SIG-M5 (cell line): ENCODE measurements around the gene NPY4R2.
"Not testable (repeated sequence)": the region's sequence is repeated elsewhere in the genome, so short reads cannot be mapped to it uniquely, and the experiment has no call there.

ENCODE experiments used
- DNase-seq: peaks from one replicate; lab custom pipeline; 2025; lab: John Stamatoyannopoulos, UW

The NPY4R2 gene, protein sequence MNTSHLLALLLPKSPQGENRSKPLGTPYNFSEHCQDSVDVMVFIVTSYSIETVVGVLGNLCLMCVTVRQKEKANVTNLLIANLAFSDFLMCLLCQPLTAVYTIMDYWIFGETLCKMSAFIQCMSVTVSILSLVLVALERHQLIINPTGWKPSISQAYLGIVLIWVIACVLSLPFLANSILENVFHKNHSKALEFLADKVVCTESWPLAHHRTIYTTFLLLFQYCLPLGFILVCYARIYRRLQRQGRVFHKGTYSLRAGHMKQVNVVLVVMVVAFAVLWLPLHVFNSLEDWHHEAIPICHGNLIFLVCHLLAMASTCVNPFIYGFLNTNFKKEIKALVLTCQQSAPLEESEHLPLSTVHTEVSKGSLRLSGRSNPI

DNA sequence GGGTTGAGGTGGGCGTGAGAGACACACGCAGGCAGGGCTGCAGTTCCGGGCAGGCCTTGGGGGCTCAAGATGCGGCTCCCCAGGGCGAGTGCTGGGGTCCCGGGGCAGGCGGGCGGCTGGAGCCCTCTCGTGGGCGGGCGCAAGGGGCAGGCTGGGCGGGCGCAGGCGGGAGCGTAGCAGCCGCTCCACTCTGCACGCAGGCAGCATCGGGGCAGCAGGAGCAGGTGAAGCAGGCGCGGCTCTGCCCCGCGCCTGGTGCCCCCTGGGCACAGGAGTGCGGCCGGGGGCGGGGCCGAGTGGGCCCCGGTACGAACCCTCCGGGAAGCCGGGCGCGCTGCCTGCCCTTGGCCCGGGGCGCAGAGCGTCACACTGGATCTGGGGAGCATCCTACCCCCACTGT, at the start of gene NPY4R2:
TSS of gene NPY4R2 (plus strand) at position 188 of the 400 bp plus-strand sequence. CDS start 3,326 bp downstream, outside the sequence.
- not testable (repeated sequence) for DNase-seq

DNA sequence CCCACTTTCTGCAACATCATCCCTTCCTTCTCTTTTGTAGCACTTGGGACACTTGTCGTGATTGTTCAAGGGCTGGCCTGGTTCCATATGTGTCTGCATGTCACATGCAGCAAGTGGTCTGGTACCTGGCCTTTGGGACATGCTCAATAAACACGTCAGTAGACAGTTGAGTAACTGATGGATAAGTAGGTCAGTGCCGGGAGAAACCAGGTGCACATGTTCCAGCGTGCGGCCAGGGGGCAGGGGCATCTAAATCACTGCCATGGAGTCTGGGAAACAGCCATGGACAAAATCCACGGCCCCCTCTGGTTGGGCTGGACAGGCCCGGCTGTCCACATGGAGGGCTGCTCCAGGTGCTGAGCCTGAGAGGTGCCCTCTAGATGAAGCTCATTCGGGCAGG, 47.6 kb upstream of the NPY4R2 start:
- DNase-seq: not testable (repeated sequence)

DNA sequence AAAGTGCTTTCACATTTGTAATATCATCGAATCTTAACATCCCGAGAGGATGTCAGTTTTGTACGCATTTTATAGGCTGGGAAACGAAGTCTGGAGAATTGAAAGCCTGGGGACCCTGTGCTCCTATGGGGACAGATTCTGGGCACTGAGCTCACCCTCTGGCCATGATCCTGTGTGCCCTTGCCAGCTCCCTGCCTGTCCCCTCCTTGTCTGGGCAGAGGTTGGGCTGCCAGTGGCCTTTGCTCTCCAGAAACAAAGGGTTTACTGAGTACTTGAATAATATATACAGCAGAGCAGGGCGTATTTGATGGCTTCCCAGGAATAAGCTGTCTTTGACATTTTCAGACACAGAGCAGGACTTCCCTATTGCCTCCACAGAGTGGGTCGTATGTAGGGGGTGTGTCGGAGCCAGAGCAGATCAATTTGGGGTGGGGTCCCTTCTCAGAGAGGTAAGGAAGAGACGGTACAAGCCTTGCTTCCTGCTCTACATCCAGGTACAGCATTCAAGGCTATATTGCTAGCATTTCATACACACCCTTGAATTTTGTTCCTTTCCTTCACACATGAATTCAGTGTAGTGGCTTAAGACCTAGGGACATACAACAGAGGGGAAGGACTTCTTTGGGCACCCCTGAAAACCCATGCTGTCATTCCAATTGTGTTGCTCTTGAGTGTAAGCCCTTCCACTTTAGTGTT, 46.8 kb upstream of the NPY4R2 start:
- DNase-seq: not testable (repeated sequence)

DNA sequence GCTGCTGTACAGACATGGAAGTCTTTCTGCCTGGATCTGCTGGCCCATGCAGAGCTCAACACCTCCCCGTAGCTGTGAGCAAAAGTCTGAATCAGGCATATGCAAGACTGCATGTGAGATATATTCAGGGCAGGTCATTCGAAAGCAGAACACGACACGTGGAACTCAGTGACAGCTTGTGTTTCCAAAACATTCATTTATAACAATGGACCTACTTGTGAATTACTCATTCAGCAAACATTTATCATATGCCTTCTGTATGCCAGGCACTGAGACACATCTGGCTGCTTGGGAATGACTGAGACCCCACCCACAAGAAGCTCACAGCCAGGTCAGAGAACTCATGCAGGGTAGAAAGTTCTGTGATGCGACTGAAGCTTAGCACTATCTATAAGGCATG, 46.2 kb upstream of the NPY4R2 start:
- not testable (repeated sequence) for DNase-seq

DNA sequence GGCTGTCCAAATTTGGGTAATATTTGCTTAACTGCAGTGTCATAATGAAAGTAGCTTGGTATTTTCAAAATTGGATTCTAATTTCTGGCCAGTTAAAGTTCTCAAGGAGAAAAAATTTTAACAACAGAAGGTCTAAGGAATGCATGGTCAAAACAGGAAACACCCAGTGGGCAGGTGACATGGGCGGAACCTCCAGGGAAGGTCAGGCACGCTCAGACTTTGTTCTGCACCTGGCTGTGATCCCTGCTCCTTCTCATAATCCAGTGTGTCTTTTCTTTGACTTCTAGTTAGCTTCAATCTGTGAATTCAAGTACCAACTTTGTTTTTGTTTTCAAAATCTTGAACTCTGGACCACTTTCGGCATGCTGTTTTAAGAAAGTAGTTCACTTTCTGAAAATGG, 34.2 kb upstream of the NPY4R2 start:
- not testable (repeated sequence) for DNase-seq

DNA sequence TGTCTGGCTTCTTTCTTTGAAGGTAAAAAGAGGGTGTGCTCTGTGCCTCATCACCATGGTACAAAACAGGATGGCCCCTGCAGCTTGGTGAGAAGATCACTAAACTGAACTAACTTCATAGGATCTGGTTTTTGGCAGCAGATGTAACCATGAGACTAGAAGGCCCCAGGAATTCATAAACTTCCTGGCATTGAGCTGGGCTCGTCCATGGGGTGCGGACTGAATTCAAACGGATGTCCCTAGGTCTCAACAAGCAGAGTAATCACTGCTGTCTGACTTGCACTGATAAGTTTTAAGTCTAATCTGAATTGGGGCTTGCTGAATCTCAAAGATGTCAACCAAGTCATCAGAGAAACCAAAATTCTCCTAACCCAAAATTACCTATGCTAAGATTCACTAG, 33.5 kb upstream of the NPY4R2 start:
- not testable (repeated sequence) for DNase-seq

DNA sequence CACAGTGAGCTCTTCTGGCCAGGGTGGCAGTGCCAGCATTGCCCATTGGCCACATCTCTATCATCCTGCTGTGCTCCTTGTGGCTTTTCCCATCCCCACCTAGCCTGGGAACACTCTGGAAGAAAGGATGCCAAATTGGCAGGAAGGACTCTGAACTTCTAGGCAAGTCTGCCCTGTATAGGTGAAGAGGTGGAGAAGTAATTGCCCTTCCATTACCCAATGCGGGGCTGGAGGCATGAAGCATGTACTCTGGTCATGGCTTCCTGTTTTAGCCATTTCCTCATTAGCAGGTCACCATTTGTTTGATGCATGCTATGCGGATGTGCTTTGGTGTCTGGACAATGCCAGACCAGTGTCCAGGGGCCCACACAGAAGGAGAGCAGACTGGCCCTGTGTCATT, 32.1 kb upstream of the NPY4R2 start:
- not testable (repeated sequence) for DNase-seq

DNA sequence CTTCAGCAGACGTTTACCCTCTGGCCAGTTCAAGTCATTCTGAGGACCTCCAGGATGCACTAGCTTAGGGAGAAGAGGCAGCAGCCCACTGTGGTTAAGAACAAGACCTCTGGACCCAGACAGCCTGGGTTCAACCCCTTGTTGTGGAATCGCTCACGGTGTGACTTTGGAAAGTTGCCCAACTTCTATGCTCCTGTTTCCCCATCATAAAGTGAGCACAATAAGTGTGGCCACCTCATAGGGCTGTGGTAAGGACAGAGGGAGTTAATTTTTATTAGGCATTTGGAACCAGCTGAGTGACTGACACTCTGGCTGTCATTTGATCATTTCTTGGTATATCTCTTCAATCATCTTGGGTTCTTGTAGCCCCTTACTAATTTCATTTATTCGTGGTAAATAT, 31.6 kb upstream of the NPY4R2 start:
- not testable (repeated sequence) for DNase-seq

DNA sequence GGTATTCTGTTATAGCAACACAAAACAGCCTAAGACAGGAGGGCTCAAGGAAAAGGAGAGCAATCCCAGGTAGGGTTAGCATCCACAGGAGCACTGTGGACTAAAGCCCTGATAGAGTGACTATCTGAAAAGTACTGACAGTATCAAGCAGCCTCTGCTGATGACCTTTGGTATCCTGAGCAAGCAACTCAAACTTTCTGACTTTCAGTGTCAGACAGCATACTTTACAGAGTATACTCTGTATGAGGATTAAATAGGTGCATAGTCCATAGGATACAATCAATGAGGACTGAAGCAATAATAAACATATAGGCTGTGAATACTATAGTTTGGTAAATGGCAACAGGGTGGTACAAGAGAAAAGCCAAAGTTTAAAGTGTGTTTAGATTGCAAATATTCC, 27.7 kb upstream of the NPY4R2 start:
- DNase-seq: not testable (repeated sequence)

DNA sequence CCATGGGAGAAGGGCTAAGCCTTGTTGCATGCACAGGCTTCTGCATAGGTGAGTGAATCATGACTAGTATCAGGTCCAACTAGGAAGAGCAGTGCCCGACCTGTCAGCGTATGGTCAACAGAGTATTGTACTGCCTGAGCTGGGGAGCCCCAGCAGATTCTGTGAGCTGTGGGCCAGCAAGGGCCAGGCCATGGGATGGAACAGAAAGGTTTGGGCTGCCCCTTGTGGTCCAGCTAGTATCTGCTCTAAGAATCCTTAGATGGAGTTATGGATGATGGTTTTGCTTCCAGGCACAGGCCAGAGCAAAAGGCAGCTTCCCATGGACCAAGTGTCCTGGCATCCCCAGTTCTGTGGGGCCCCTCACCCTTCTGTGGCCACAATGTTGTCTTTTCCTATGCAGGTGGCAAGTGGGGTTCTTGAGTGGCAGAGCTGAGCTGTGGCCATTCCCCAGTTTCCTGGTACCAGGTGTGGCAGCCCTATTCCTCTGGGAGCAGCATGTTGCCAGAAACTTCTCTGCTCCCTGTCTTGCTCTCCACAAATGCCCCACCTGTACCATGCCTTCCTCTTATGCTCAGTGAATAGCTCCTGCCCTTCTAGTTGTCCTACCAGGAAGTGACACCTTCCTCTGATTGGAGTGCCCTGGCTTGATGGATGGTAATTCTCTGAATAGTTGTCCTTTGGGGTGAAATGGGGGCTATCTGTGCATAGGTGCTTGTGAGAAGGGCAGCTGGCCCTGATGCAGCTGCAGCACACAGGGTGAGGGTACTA, 25.8 kb upstream of the NPY4R2 start:
- not testable (repeated sequence) for DNase-seq

DNA sequence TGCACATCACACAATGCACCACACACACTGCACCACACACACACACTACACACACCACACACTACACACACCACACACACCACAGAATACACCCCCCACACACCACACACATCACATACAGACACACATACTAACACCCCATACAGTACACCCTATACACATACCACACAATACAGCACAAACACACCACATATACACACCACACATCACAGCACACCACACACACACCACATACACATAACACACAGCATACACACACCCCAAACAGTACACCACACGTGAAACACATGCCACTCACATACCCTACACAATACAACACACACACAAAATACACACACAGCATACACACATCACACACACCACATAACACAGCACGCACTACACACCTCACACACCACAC, 23.9 kb upstream of the NPY4R2 start:
- not testable (repeated sequence) for DNase-seq

DNA sequence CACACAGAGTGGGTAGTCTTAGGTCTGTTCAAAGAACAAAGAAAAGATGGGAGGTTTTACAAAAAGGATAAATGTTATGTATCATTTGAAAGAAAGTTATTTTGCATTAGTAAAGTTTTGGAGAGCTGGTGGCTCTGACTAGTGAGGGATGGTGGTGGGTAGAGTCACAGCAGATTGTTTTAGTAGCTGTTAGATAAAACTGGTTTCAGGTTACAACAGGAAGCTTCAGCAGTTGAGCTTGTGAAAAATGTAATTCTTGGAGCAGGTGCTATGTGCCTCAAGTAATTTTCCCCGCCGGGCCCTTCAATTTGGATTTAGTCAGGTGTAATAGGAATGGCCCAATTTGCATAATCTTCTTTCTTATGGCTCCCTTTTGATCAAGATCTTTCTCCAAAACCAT, 20.6 kb upstream of the NPY4R2 start:
- not testable (repeated sequence) for DNase-seq

DNA sequence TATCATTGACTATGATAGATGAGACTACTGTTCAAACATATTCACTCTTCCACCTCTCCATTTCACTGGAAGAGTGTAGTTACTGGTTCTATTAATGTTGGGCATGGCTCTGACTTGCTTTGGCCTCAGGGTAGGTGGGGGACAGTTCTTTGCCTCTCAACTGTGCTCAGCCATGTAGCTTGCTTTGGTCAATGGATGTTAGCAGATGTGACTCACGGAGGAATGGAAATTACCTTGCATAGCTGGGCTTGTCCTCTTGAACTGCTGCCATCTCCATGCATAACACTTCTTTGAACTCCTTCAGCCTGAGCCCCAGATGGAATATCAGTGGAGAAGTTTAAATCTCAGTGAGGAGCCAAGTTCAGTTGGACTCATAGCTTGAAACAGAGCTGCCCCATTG, 9.1 kb upstream of the NPY4R2 start:
- DNase-seq: not testable (repeated sequence)

DNA sequence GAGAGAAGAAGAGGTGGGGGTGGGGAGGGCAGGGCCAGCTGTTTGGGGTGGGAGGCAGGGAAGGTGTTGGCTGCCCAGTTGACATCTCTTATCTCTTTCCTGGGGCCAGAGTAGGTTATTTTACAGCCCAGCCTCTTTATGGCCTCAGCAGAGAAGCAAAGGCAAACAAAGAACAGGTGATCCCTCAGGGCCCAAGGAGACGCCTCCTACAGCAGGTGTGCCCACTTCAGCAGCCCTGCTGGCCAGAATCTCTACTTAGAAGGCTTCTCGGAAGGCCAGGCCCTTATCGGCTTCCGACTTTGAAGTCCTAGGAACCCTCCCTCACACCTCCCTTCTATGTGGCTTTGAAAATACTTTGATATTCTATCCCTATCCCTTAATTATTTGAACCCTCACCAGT, 8.0 kb upstream of the NPY4R2 start:
- not testable (repeated sequence) for DNase-seq

DNA sequence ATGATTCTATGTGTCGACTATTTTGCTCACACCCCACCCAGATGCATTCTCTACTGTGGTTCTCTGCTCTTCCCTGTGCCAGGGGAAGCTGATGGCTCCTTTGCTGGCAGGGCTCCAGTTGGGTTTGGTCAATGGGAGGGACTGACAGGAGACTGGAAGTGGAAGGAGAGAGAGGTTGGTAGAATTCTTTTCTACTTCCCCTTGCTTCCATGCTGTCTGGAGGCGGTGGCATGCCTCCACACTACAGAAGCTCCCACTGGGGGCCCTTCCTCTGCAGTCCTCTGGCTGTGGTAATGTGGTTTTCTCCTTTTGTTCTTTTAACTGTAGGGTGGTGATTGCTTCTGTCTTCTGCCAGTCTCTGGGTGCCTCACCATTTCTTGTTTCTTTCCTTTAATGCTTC, 4.4 kb upstream of the NPY4R2 start:
- not testable (repeated sequence) for DNase-seq

DNA sequence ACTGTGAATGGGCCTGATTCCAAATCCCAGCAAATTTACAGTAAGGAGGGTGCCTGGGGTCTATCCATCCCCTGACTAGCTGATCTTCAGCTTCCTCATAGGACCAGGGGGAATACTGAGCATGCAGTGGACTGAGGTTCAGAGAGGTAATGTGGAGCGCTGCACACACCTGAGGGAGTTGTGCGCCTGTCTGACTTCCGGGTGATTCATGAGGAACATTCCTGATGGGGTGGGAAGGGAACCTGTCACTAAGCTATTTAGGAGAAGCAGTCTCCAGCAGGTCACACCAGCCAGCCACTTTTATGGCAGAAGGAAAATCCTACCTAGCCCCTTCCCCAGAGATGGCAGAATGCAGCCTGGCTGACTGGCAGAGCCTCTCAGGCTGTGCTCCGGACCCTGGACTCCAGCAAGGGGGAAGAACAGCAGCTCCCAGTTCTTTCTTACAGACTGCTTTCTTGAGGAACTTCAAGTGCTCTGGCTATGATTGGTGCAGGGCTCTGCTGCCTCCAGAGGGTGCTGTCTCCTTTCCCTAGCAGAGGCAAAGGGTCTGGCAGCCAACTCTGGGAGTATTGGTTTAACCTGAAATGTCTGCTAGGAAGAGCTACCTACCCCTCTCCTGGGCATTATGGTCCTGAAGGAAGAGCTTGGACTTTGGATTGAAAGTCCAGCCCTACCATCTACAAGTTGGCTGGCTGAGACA, 2.5 kb upstream of the NPY4R2 start:
- DNase-seq: not testable (repeated sequence)

DNA sequence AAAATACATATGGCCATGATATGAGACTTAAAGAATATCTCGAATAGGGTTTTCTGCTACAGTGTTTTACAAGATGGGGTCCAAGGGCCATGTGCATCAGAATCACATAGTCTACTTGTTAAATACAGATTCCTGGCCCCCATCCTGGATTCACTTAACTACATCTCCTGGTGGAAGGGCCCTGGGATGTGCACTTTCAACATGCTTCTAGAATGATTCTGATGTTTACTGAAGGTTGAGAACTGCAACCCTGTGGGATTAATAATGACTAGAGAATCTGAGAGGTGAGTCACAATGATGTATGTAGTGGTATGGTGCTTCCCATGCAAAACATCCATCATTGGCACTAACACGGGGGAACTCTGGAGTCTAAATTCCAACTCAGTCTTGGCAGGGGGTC, 2.1 kb downstream of the NPY4R2 start:
- not testable (repeated sequence) for DNase-seq

DNA sequence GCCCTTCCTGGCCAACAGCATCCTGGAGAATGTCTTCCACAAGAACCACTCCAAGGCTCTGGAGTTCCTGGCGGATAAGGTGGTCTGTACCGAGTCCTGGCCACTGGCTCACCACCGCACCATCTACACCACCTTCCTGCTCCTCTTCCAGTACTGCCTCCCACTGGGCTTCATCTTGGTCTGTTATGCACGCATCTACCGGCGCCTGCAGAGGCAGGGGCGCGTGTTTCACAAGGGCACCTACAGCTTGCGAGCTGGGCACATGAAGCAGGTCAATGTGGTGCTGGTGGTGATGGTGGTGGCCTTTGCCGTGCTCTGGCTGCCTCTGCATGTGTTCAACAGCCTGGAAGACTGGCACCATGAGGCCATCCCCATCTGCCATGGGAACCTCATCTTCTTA, 4.0 kb downstream of the NPY4R2 start:
- not testable (repeated sequence) for DNase-seq

DNA sequence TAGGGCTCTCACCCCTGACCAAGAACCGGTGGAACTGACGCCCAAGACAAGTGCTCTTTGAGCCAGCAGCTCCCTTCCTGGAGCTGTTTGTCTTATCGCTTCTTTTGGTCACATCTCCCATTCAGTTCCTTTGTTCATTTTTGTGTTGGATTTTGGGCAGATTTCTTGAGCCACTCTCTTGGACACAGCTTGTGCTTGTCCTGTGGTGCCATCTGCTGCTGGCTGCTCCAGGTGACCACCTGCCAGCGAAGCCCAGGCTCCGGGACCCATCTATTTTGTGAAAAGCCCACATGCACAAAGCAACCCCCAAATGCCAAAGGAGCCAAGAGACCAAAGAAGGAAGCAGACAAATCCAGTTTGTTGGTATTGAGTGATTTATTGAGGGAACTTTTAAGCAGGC, 6.2 kb downstream of the NPY4R2 start:
- not testable (repeated sequence) for DNase-seq

DNA sequence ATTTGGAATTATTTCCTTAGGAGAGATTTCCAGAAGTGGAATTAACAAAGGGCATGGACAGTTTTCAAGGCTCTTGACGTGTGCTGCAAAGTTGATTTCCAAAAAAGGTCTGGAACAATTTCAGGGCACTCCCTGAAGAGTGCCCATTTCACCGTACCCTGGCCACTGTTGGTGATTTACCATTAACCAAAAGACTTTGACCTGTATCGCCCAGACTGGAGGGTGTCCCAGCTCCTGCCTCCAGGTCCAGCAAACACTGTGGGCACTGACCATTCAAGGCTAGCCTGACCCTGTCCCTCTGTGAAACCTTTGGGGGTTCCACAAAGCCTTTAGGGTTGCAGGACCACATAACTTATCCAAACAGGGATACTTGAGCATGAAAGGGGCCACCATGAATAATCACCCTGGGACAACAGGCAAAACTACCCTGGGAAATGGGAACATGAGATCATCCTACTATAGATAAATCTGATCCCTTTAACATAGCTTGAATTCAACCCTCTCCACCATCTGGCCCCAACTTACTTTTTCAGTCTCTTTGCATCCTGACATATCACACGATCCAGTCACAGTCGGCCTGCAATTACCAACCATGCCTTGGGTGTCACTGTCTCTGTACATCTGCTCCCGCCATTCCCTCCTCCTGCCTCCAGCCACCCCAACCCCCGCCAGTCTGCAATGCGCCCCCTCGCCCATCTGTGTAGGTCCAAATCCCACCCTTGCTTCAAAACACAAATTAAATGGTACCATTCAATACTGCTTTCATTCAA, 8.9 kb downstream of the NPY4R2 start:
- DNase-seq: not testable (repeated sequence)

DNA sequence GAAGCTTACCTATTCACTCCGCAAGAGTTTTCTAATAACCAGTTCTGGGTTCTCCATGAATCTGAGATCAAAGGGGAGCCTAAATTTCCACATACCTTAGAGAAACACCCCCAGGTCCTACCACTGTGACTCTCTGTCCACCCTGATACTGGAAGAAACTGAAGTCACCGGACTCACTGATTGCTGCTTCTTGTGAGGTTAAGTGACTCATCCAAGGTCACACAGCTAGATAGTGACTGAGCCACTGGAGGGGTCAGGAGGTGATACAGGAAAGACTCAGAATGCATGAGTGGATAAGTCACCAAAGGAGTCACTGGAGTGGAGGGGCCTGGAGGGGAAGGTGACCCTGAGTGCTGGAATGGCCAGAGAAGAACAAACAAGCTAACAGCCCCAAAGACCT, 9.8 kb downstream of the NPY4R2 start:
- not testable (repeated sequence) for DNase-seq
